ENCODE data around the gene MYLK4. TPM values are rescaled to one million over a fixed set of nuclear protein-coding genes. Genes with fewer than 3 reads are reported as not detected.
A peak's percentile ranks its signal among the peaks of the same experiment; 100 is the strongest.

MYLK4 gene
- polyA plus RNA-seq, 5 donors: 0.96 to 1.6 (median 1.5) TPM

- DNase-seq: no peak
Measured at GRCh38 chr6:2708456-2708855, 42.3 kb downstream of the MYLK4 start.

GRCh38 chr6:2706558-2706957 lies 44.2 kb downstream of the MYLK4 start:
- DNase-seq: no peak

- DNase-seq: no peak
Measured at GRCh38 chr6:2705256-2705655, 45.5 kb downstream of the MYLK4 start.

- DNase-seq: no peak
Measured at GRCh38 chr6:2697291-2697690, 53.4 kb downstream of the MYLK4 start.

- peak; percentile 29 to 52 for DNase-seq
Measured at GRCh38 chr6:2695454-2696095, 55.1 kb downstream of the MYLK4 start.

- no peak for DNase-seq
Measured at GRCh38 chr6:2693231-2693630, 57.5 kb downstream of the MYLK4 start.

GRCh38 chr6:2688401-2689064 lies 62.2 kb downstream of the MYLK4 start:
- DNase-seq: no peak

GRCh38 chr6:2687456-2687855 lies 63.3 kb downstream of the MYLK4 start:
- no peak for DNase-seq

GRCh38 chr6:2686515-2686914 lies 64.2 kb downstream of the MYLK4 start:
- no peak for DNase-seq

- DNase-seq: no peak
Measured at GRCh38 chr6:2684766-2685754, 65.7 kb downstream of the MYLK4 start.

GRCh38 chr6:2684103-2684749 lies 66.5 kb downstream of the MYLK4 start:
- no peak for DNase-seq

- no peak for DNase-seq
Measured at GRCh38 chr6:2680264-2680922, 70.3 kb downstream of the MYLK4 start.

- no peak for DNase-seq
Measured at GRCh38 chr6:2677080-2677593, 73.6 kb downstream of the MYLK4 start.

- no peak for DNase-seq
Measured at GRCh38 chr6:2676048-2676447, 74.7 kb downstream of the MYLK4 start.

- no peak for DNase-seq
Measured at GRCh38 chr6:2674857-2675256, 75.9 kb downstream of the MYLK4 start.

GRCh38 chr6:2669067-2669700 lies 81.5 kb downstream of the MYLK4 start:
- no peak for DNase-seq

GRCh38 chr6:2667617-2668016 lies 83.1 kb downstream of the MYLK4 start:
- DNase-seq: no peak

- no peak for DNase-seq
Measured at GRCh38 chr6:2666906-2667575, 83.7 kb downstream of the MYLK4 start.

- peak in 1 of 2 donors; percentile 15 for DNase-seq
Measured at GRCh38 chr6:2665146-2666070, 85.3 kb downstream of the MYLK4 start.

Measured in right lung (tissue), 5 donors.